ENCODE results near the gene USP7.
A peak's percentile ranks its signal among the peaks of the same experiment; 100 is the strongest.

The USP7 gene

DNA sequence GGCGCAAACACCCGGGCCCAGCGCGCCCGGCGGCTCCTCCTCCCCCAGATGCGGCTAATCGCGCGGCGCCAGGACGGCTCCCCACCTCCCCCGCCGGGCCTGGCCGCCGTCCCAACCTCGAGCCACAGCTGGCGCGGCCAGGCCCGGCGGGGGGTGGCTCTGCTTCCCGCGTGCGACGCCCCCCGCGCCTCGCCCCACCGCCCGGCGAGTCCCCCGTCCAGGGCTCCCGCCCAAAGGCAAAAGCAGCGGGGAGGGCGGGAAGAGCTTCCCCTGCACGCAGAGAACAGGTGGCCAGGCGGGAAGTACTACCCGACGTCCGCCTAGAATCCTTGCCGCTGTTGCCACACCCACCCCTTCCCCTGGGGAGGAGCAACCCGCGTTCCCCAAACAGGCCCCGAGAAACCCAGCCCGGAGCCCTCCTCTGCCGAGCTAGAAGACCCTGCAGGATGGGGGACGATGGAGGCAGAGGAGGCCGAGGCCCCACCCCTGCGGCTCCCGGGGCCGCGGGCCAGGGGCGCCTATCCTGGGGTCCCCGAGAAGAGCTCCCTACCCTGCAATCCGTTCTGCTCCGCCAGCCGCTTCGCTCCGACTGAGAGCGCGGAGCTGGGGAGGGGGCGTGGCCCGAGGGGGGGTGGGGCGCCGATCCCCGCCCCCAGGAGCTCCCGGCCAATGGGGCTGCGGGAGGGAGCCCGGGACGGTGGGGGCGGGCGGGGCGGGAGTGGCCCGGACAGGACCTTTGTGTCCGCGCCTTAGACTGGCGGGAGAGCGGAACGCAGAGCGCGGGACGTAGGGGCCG lies 95.1 kb downstream of the USP7 start, which contains the start of gene CARHSP1:
CARHSP1 (minus strand) TSS at position 591 of the 796 bp plus-strand sequence. CDS start 9,678 bp downstream, outside the sequence.
- TF ChIP-seq, protein P1, sequence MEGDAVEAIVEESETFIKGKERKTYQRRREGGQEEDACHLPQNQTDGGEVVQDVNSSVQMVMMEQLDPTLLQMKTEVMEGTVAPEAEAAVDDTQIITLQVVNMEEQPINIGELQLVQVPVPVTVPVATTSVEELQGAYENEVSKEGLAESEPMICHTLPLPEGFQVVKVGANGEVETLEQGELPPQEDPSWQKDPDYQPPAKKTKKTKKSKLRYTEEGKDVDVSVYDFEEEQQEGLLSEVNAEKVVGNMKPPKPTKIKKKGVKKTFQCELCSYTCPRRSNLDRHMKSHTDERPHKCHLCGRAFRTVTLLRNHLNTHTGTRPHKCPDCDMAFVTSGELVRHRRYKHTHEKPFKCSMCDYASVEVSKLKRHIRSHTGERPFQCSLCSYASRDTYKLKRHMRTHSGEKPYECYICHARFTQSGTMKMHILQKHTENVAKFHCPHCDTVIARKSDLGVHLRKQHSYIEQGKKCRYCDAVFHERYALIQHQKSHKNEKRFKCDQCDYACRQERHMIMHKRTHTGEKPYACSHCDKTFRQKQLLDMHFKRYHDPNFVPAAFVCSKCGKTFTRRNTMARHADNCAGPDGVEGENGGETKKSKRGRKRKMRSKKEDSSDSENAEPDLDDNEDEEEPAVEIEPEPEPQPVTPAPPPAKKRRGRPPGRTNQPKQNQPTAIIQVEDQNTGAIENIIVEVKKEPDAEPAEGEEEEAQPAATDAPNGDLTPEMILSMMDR (conservative IDR thresholded peaks at IDR 0.05; ENCODE audit: low read depth, low read length), result no peak

DNA sequence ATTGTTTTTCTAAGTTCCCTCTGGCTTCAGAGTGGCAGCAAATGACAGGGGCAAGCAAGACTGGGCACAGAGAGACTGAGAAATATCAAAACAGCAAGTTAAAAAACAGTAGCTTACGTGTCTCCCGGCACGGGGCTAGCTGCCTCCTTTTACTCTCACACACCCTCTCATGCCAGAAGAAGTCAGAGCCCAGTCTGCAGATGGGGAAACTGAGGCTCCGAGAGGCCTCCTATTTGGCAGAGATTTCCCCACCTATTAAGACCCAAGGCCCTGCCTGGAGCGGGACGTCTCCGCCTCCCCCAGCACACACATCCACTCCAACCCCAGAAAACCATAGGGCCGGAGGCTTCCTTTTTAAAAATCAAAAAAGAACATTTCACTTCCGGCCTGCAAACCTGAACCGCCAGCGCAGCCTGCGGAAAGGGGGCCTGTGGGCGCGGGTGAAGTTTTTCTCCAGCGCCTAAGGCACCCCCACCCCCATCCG lies 95.7 kb downstream of the USP7 start:
- H3K9ac ChIP-seq, result peak overlapping the region; percentile 75
- peaks cover 27% of the 10 kb centered on the region for H3K4me1 ChIP-seq (ENCODE audit: low read depth, poor library complexity, severe bottlenecking)
- no peaks in the 10 kb centered on the region for H3K27me3 ChIP-seq (ENCODE audit: insufficient read depth, low read depth)
- peak overlapping the region; percentile 77 for H3K27ac ChIP-seq
- peak overlapping the region; percentile 93 for H3K4me2 ChIP-seq
- H4K20me1 ChIP-seq (ENCODE audit: insufficient read depth), result peaks cover 6% of the 10 kb centered on the region; the same call in 1 of the 2 replicates
- H3K4me3 ChIP-seq (IDR thresholded peaks at IDR 0.05; ENCODE audit: insufficient read depth, low read depth, low read length), result no peak overlapping the region
- peak overlapping the region; percentile 69 for H2AFZ ChIP-seq (ENCODE audit: low read depth)
- TF ChIP-seq, protein P1 (conservative IDR thresholded peaks at IDR 0.05; ENCODE audit: low read depth, low read length), result 0 out of 2 replicates have a peak, but pooled peaks have one; percentile 10
- no peaks in the 10 kb centered on the region for H3K36me3 ChIP-seq (ENCODE audit: insufficient read depth)
- peaks cover 51% of the 10 kb centered on the region for H3K79me2 ChIP-seq (ENCODE audit: insufficient read depth, low read depth)

More for the DNA sequence above, 95.1 kb downstream of the USP7 start, which contains the start of gene CARHSP1:
- Histone ChIP-seq H4K20me1 (ENCODE audit: insufficient read depth) (peaks cover 6% of the 10 kb centered on the region; the same call in 1 of the 2 replicates), H2AFZ (ENCODE audit: low read depth) (peak within 1 kb of the TSS; percentile 83), H3K79me2 (ENCODE audit: insufficient read depth, low read depth) (peaks cover 45% of the 10 kb centered on the region), H3K4me3 (IDR thresholded peaks at IDR 0.05; ENCODE audit: insufficient read depth, low read depth, low read length) (no peak within 1 kb of the TSS), H3K9ac (peak within 1 kb of the TSS; percentile 75), H3K27me3 (ENCODE audit: insufficient read depth, low read depth) (no peaks in the 10 kb centered on the region), H3K4me2 (peak within 1 kb of the TSS; percentile 93), H3K4me1 (ENCODE audit: low read depth, poor library complexity, severe bottlenecking) (peaks cover 21% of the 10 kb centered on the region), H3K36me3 (ENCODE audit: insufficient read depth) (no peaks in the 10 kb centered on the region), H3K27ac (peak within 1 kb of the TSS; percentile 77)

DNA sequence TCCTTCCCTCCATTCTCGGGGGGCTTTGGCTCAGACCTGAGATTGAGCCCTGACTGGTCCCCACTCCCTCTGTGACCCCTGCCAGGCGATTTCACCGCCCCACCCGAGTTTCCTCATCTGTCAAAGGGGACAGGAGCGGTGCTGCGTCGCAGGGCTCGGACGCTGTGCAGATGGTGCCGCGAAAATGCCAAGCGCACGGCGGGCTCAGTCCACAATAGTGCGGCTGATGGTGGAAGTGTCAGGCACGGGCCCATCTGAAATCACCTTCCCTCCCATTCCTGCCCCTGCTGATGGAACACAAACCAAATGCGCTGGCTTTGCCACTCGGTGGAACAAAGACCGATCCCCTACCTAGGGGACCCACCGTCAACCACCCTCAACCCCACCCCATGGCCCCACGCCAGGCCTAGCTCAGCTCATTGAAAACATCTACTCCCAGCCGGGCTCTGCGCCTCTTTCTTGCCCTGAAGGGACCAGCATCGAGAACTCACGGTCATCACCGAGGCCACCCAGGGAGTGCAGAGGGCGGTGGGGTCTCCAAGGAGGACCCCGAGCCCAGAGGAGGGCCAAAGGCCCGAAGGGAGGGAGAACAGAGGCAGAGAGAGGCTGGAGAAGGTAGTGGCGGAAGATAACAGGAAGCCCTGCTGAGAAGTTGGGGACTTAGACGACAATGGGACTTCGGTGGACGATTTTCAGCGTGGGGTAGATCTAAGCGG lies 96.3 kb downstream of the USP7 start:
- Histone ChIP-seq H3K27me3 (ENCODE audit: insufficient read depth, low read depth) (no peaks in the 10 kb centered on the region), H3K4me2 (peak overlapping the region; percentile 93), H3K4me3 (IDR thresholded peaks at IDR 0.05; ENCODE audit: insufficient read depth, low read depth, low read length) (no peak overlapping the region), H3K79me2 (ENCODE audit: insufficient read depth, low read depth) (peaks cover 57% of the 10 kb centered on the region), H3K27ac (peak overlapping the region; percentile 77), H2AFZ (ENCODE audit: low read depth) (peak overlapping the region; percentile 69), H4K20me1 (ENCODE audit: insufficient read depth) (peaks cover 6% of the 10 kb centered on the region; the same call in 1 of the 2 replicates), H3K4me1 (ENCODE audit: low read depth, poor library complexity, severe bottlenecking) (peaks cover 27% of the 10 kb centered on the region), H3K9ac (peak overlapping the region; percentile 75), H3K36me3 (ENCODE audit: insufficient read depth) (no peaks in the 10 kb centered on the region)
- TF ChIP-seq, protein P1 (conservative IDR thresholded peaks at IDR 0.05; ENCODE audit: low read depth, low read length), result no peak

DNA sequence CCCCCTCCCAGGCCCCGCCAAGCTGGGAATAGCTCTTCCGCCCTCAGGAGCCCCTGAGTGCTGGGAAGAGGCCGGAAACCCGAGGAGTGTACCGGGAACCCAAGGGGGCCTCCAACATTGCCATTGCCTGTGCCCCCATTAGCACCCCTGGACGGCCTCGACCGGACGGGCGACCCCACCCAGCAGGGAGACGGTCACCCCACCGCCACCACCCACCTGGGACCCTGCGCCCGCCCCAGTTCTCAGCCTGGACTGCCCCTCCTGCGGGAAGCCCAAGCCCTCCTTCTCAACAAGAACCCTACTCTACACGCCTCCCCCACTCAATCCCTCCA lies 96.9 kb downstream of the USP7 start:
- H3K36me3 ChIP-seq (ENCODE audit: insufficient read depth), result no peaks in the 10 kb centered on the region

More for the DNA sequence above, 96.9 kb downstream of the USP7 start:
- H4K20me1 ChIP-seq (ENCODE audit: insufficient read depth), result peaks cover 6% of the 10 kb centered on the region; the same call in 1 of the 2 replicates
- H3K79me2 ChIP-seq (ENCODE audit: insufficient read depth, low read depth), result peaks cover 63% of the 10 kb centered on the region
- no peaks in the 10 kb centered on the region for H3K27me3 ChIP-seq (ENCODE audit: insufficient read depth, low read depth)
- H3K9ac ChIP-seq, result peak overlapping the region; percentile 75; the same call in 1 of the 2 replicates
- H2AFZ ChIP-seq (ENCODE audit: low read depth), result no peak overlapping the region
- TF ChIP-seq, protein P1 (conservative IDR thresholded peaks at IDR 0.05; ENCODE audit: low read depth, low read length), result no peak
- H3K4me1 ChIP-seq (ENCODE audit: low read depth, poor library complexity, severe bottlenecking), result peaks cover 27% of the 10 kb centered on the region
- no peak overlapping the region for H3K4me3 ChIP-seq (IDR thresholded peaks at IDR 0.05; ENCODE audit: insufficient read depth, low read depth, low read length)
- peak overlapping the region; percentile 93 for H3K4me2 ChIP-seq
- no peak overlapping the region for H3K27ac ChIP-seq
